GM23338 (cell line): ENCODE data around the gene TNFRSF11A. TPM values are rescaled to one million over a fixed set of nuclear protein-coding genes. Genes with fewer than 3 reads are reported as not detected.

Experiments used
- ATAC-seq: fragments of 200-7000 bp; cut with Tn5 transposase; 3 replicates; pipeline ENCODE4 v1.9.1; 2020
- DNase-seq: peaks from one replicate; pipeline ENCODE4 v3.0.0-alpha.2; 2015; ENCODE audit warnings: low spot score
- H2AFZ ChIP-seq: fragments of 200-600 bp; sonication (generic); 2 replicates; pipeline ENCODE4 v1.8.0; 2016; ENCODE audit warnings: antibody characterized with exemption, mild to moderate bottlenecking, moderate library complexity
- H3F3A ChIP-seq: fragments of 200-600 bp; sonication (generic); replicated peaks from 2 replicates; pipeline ENCODE4 v1.8.0; 2017; ENCODE audit warnings: antibody characterized with exemption, mixed run types, low read depth
- H3K27ac ChIP-seq: fragments of 200-600 bp; sonication (generic); 2 replicates; pipeline ENCODE4 v1.6.1; 2016; ENCODE audit warnings: low read depth
- H3K27me3 ChIP-seq: fragments of 200-600 bp; sonication (generic); 2 replicates; pipeline ENCODE4 v1.8.0; 2016; ENCODE audit warnings: mild to moderate bottlenecking, mixed run types, moderate library complexity; ENCODE audit not compliant: insufficient read depth
- H3K36me3 ChIP-seq: fragments of 200-600 bp; sonication (generic); 2 replicates; pipeline ENCODE4 v1.8.0; 2016; ENCODE audit warnings: mild to moderate bottlenecking; ENCODE audit not compliant: insufficient read depth
- H3K4me1 ChIP-seq: fragments of 200-600 bp; sonication (generic); 2 replicates; pipeline ENCODE4 v1.8.0; 2016; ENCODE audit warnings: mild to moderate bottlenecking, moderate library complexity; ENCODE audit not compliant: insufficient read depth
- H3K4me2 ChIP-seq: fragments of 200-600 bp; sonication (generic); 2 replicates; pipeline ENCODE4 v1.7.1; 2017; ENCODE audit warnings: mixed run types
- H3K4me3 ChIP-seq: fragments of 200-600 bp; sonication (generic); 2 replicates; pipeline ENCODE4 v1.6.1; 2016; ENCODE audit warnings: mixed run types
- H3K79me2 ChIP-seq: fragments of 200-600 bp; sonication (generic); replicated peaks from 2 replicates; pipeline ENCODE4 v1.8.0; 2017; ENCODE audit warnings: mild to moderate bottlenecking; ENCODE audit not compliant: insufficient read depth
- H3K9me2 ChIP-seq: fragments of 200-600 bp; sonication (generic); 2 replicates; pipeline ENCODE4 v1.8.0; 2017; ENCODE audit not compliant: insufficient read depth
- H4K20me1 ChIP-seq: fragments of 200-600 bp; sonication (generic); replicated peaks from 2 replicates; pipeline ENCODE4 v1.8.0; 2017; ENCODE audit warnings: mild to moderate bottlenecking; ENCODE audit not compliant: insufficient read depth
- H3K27ac Mint-ChIP-seq: 2 replicates; pipeline ENCODE4 v1.8.0; 2020; ENCODE audit warnings: inconsistent platforms, mild to moderate bottlenecking, moderate library complexity, mixed read lengths
- H3K27me3 Mint-ChIP-seq: 3 replicates; pipeline ENCODE4 v1.8.0; 2022; ENCODE audit warnings: low read depth, mild to moderate bottlenecking, moderate library complexity, mixed read lengths, inconsistent platforms; ENCODE audit not compliant: insufficient read depth, poor library complexity
- H3K36me3 Mint-ChIP-seq: 3 replicates; pipeline ENCODE4 v1.8.0; 2021; ENCODE audit warnings: low read depth, mild to moderate bottlenecking, inconsistent platforms, moderate library complexity, mixed read lengths
- H3K4me1 Mint-ChIP-seq: 3 replicates; pipeline ENCODE4 v1.8.0; 2020; ENCODE audit warnings: mild to moderate bottlenecking, inconsistent platforms, mixed read lengths
- H3K4me3 Mint-ChIP-seq: 3 replicates; pipeline ENCODE4 v1.8.0; 2021; ENCODE audit warnings: moderate library complexity, mild to moderate bottlenecking, inconsistent platforms, mixed read lengths
- H3K9me3 Mint-ChIP-seq: 3 replicates; pipeline ENCODE4 v1.8.0; 2020; ENCODE audit warnings: moderate library complexity, mild to moderate bottlenecking, inconsistent platforms, mixed read lengths
- CREB1 ChIP-seq: fragments of 250-450 bp; sonication (Bioruptor Pico); IDR thresholded peaks from 2 replicates; pipeline ENCODE4 v1.5.0; 2020; ENCODE audit warnings: low read depth, mild to moderate bottlenecking, moderate library complexity
- EZH2 ChIP-seq: fragments of 200-600 bp; sonication (generic); IDR thresholded peaks from one replicate; pipeline ENCODE4 v1.8.0; 2017; ENCODE audit warnings: antibody characterized with exemption, mild to moderate bottlenecking, low read depth; ENCODE audit not compliant: unreplicated experiment
- EZH2phosphoT487 ChIP-seq: fragments of 200-600 bp; sonication (generic); IDR thresholded peaks from one replicate; pipeline ENCODE4 v1.8.1; 2018; ENCODE audit warnings: antibody characterized with exemption; ENCODE audit not compliant: unreplicated experiment
- NANOG ChIP-seq: IDR thresholded peaks from 2 replicates; pipeline ENCODE4 v1.6.1; 2016; ENCODE audit warnings: antibody characterized with exemption, borderline replicate concordance
- POLR2AphosphoS5 ChIP-seq: IDR thresholded peaks from 2 replicates; pipeline ENCODE4 v1.6.1; 2016; ENCODE audit warnings: antibody characterized with exemption, low read depth
- STAT1 ChIP-seq: IDR thresholded peaks from one replicate; pipeline ENCODE4 v1.6.1; 2016; ENCODE audit warnings: antibody characterized with exemption; ENCODE audit not compliant: unreplicated experiment
- ZNF114 ChIP-seq: fragments of 250-450 bp; sonication (Bioruptor Pico); IDR thresholded peaks from 2 replicates; pipeline ENCODE4 v1.5.0; 2020; ENCODE audit warnings: mild to moderate bottlenecking, moderate library complexity
- ZNF331 ChIP-seq: fragments of 250-450 bp; sonication (Bioruptor Pico); IDR thresholded peaks from 2 replicates; pipeline ENCODE4 v1.5.0; 2020; ENCODE audit warnings: low read depth, mild to moderate bottlenecking, moderate library complexity
- polyA plus RNA-seq: library from polyadenylated mRNA; unstranded; fragments of >200 nt; fragmentation: Nextera tagmentation; extraction: Ambion mirVana; gene quantifications from 2 replicates; pipeline ENCODE4 v1.2.1, GENCODE V29; 2016
- total RNA-seq: library from RNA; depleted of rRNA; stranded (reverse); fragments of >200 nt; shearing (Covaris generic); gene quantifications from 2 replicates; pipeline ENCODE4 v1.2.3, GENCODE V29; 2014
- TF ChIP-seq, protein P1 (sequence below), 2 experiments: fragments of 200-600 bp in 1 of 2; sonication (generic) in 1 of 2; conservative IDR thresholded peaks; 2 replicates each; pipeline versions ENCODE4 v1.5.1 to v1.6.1; 2016 to 2017; ENCODE audit warnings: antibody characterized with exemption in 2 of 2, low read depth in 2 of 2, mild to moderate bottlenecking in 2 of 2, moderate library complexity in 1 of 2
- TF ChIP-seq, protein P2 (sequence below): fragments of 250-450 bp; sonication (Bioruptor Pico); IDR thresholded peaks from 2 replicates; pipeline ENCODE4 v1.5.0; 2020; ENCODE audit warnings: mild to moderate bottlenecking, moderate library complexity
- TF ChIP-seq, protein P3 (sequence below): IDR thresholded peaks from one replicate; pipeline ENCODE4 v1.6.1; 2018; ENCODE audit warnings: antibody characterized with exemption; ENCODE audit not compliant: unreplicated experiment

Gene TNFRSF11A
- total and polyA plus RNA-seq, 2 experiments from 2014 or later = 3.8 to 7.3 TPM

DNA sequence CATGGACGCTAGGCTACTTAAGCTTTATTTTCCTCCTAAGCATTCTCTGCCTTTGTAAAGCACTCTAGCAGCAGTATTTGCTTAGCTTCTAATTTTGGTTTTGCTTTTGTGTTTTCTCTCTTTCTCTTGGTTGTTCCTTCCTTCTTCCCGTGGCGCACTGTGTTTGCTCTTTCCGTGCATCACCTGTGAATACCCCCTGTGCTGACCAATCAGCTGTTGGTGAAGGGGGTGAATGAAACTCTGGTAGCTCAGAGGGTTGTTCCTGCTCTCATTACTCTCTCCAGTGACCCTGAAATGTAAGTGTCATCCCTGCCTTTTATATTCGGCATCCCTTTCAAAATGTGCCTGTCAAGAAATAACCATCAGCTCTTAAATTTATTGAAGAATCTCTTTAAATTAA lies 45.5 kb upstream of the TNFRSF11A start:
- Histone ChIP-seq H3K36me3 (no peaks in the 10 kb centered on the region; the same call in 1 of the 2 replicates), H3K4me3 (no peak overlapping the region), H3K27me3 (no peaks in the 10 kb centered on the region), H3K9me2 (no peaks in the 10 kb centered on the region), H3K4me2 (no peak overlapping the region), H3K27ac (no peak overlapping the region), H3K4me1 (no peaks in the 10 kb centered on the region), H3K79me2 (no peaks in the 10 kb centered on the region), H3F3A (no peaks in the 10 kb centered on the region), H2AFZ (no peak overlapping the region), H4K20me1 (no peaks in the 10 kb centered on the region)
- Mint-ChIP-seq H3K4me1 (peaks cover 5% of the 10 kb centered on the region; the same call in 2 of the 3 replicates), H3K4me3 (no peak overlapping the region), H3K9me3 (no peaks in the 10 kb centered on the region), H3K27me3 (no peaks in the 10 kb centered on the region), H3K36me3 (peaks cover 14% of the 10 kb centered on the region; the same call in 2 of the 3 replicates), H3K27ac (peak overlapping the region; percentile 29; the same call in 1 of the 2 replicates)
- DNase-seq (peak; percentile 8), ATAC-seq (peak; percentile 89)
- TF ChIP-seq EZH2 (no peak), NANOG (no peak)

DNA sequence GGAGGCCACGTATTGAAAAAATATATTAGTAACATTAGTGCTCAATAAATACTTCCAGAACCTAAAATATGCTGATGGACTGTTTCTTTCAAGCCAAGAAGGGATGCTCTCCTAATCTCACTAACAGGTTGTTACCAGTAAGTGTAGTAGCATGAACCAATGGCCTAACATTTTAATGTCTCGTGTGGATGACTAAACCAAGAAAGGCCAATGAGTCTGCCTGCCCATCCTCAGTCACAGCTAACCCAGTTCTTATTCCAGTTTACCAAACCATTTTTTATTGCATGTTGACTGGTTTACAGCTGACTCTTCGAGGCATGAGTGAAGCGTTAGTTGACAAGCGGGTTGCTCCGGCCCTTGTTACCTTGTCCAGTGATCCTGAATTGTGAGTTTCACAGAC lies 45.1 kb upstream of the TNFRSF11A start:
- Mint-ChIP-seq H3K36me3 (peaks cover 17% of the 10 kb centered on the region; the same call in 2 of the 3 replicates), H3K4me3 (no peak overlapping the region), H3K4me1 (peaks cover 5% of the 10 kb centered on the region; the same call in 2 of the 3 replicates), H3K27ac (no peak overlapping the region), H3K9me3 (no peaks in the 10 kb centered on the region), H3K27me3 (no peaks in the 10 kb centered on the region)
- no peak overlapping the region for H3K27ac ChIP-seq
- H3K9me2 ChIP-seq = no peaks in the 10 kb centered on the region
- DNase-seq (no peak), ATAC-seq (no peak)
- H2AFZ ChIP-seq = no peak overlapping the region
- no peak overlapping the region for H3K4me2 ChIP-seq
- H3K4me3 ChIP-seq = no peak overlapping the region
- H3K27me3 ChIP-seq = no peaks in the 10 kb centered on the region
- no peaks in the 10 kb centered on the region for H3F3A ChIP-seq
- H4K20me1 ChIP-seq = no peaks in the 10 kb centered on the region
- no peaks in the 10 kb centered on the region for H3K79me2 ChIP-seq
- H3K36me3 ChIP-seq = no peaks in the 10 kb centered on the region
- H3K4me1 ChIP-seq = no peaks in the 10 kb centered on the region
- TF ChIP-seq, protein P1, sequence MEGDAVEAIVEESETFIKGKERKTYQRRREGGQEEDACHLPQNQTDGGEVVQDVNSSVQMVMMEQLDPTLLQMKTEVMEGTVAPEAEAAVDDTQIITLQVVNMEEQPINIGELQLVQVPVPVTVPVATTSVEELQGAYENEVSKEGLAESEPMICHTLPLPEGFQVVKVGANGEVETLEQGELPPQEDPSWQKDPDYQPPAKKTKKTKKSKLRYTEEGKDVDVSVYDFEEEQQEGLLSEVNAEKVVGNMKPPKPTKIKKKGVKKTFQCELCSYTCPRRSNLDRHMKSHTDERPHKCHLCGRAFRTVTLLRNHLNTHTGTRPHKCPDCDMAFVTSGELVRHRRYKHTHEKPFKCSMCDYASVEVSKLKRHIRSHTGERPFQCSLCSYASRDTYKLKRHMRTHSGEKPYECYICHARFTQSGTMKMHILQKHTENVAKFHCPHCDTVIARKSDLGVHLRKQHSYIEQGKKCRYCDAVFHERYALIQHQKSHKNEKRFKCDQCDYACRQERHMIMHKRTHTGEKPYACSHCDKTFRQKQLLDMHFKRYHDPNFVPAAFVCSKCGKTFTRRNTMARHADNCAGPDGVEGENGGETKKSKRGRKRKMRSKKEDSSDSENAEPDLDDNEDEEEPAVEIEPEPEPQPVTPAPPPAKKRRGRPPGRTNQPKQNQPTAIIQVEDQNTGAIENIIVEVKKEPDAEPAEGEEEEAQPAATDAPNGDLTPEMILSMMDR (conservative IDR thresholded peaks at IDR 0.05; ENCODE audit: low read depth in 2 of 2) = no peak
- TF ChIP-seq NANOG (no peak), POLR2AphosphoS5 (no peak), ZNF114 (CRISPR knock-in tag) (no peak), EZH2phosphoT487 (no peak), ZNF331 (CRISPR knock-in tag) (no peak), CREB1 (no peak), STAT1 (no peak), EZH2 (no peak)
- TF ChIP-seq, protein P2, sequence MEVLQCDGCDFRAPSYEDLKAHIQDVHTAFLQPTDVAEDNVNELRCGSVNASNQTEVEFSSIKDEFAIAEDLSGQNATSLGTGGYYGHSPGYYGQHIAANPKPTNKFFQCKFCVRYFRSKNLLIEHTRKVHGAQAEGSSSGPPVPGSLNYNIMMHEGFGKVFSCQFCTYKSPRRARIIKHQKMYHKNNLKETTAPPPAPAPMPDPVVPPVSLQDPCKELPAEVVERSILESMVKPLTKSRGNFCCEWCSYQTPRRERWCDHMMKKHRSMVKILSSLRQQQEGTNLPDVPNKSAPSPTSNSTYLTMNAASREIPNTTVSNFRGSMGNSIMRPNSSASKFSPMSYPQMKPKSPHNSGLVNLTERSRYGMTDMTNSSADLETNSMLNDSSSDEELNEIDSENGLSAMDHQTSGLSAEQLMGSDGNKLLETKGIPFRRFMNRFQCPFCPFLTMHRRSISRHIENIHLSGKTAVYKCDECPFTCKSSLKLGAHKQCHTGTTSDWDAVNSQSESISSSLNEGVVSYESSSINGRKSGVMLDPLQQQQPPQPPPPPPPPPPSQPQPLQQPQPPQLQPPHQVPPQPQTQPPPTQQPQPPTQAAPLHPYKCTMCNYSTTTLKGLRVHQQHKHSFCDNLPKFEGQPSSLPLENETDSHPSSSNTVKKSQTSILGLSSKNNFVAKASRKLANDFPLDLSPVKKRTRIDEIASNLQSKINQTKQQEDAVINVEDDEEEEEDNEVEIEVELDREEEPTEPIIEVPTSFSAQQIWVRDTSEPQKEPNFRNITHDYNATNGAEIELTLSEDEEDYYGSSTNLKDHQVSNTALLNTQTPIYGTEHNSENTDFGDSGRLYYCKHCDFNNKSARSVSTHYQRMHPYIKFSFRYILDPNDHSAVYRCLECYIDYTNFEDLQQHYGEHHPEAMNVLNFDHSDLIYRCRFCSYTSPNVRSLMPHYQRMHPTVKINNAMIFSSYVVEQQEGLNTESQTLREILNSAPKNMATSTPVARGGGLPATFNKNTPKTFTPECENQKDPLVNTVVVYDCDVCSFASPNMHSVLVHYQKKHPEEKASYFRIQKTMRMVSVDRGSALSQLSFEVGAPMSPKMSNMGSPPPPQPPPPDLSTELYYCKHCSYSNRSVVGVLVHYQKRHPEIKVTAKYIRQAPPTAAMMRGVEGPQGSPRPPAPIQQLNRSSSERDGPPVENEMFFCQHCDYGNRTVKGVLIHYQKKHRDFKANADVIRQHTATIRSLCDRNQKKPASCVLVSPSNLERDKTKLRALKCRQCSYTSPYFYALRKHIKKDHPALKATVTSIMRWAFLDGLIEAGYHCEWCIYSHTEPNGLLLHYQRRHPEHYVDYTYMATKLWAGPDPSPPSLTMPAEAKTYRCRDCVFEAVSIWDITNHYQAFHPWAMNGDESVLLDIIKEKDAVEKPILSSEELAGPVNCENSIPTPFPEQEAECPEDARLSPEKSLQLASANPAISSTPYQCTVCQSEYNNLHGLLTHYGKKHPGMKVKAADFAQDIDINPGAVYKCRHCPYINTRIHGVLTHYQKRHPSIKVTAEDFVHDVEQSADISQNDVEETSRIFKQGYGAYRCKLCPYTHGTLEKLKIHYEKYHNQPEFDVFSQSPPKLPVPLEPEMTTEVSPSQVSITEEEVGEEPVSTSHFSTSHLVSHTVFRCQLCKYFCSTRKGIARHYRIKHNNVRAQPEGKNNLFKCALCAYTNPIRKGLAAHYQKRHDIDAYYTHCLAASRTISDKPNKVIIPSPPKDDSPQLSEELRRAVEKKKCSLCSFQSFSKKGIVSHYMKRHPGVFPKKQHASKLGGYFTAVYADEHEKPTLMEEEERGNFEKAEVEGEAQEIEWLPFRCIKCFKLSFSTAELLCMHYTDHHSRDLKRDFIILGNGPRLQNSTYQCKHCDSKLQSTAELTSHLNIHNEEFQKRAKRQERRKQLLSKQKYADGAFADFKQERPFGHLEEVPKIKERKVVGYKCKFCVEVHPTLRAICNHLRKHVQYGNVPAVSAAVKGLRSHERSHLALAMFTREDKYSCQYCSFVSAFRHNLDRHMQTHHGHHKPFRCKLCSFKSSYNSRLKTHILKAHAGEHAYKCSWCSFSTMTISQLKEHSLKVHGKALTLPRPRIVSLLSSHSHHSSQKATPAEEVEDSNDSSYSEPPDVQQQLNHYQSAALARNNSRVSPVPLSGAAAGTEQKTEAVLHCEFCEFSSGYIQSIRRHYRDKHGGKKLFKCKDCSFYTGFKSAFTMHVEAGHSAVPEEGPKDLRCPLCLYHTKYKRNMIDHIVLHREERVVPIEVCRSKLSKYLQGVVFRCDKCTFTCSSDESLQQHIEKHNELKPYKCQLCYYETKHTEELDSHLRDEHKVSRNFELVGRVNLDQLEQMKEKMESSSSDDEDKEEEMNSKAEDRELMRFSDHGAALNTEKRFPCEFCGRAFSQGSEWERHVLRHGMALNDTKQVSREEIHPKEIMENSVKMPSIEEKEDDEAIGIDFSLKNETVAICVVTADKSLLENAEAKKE (CRISPR knock-in tag) = no peak
- TF ChIP-seq, protein P3, sequence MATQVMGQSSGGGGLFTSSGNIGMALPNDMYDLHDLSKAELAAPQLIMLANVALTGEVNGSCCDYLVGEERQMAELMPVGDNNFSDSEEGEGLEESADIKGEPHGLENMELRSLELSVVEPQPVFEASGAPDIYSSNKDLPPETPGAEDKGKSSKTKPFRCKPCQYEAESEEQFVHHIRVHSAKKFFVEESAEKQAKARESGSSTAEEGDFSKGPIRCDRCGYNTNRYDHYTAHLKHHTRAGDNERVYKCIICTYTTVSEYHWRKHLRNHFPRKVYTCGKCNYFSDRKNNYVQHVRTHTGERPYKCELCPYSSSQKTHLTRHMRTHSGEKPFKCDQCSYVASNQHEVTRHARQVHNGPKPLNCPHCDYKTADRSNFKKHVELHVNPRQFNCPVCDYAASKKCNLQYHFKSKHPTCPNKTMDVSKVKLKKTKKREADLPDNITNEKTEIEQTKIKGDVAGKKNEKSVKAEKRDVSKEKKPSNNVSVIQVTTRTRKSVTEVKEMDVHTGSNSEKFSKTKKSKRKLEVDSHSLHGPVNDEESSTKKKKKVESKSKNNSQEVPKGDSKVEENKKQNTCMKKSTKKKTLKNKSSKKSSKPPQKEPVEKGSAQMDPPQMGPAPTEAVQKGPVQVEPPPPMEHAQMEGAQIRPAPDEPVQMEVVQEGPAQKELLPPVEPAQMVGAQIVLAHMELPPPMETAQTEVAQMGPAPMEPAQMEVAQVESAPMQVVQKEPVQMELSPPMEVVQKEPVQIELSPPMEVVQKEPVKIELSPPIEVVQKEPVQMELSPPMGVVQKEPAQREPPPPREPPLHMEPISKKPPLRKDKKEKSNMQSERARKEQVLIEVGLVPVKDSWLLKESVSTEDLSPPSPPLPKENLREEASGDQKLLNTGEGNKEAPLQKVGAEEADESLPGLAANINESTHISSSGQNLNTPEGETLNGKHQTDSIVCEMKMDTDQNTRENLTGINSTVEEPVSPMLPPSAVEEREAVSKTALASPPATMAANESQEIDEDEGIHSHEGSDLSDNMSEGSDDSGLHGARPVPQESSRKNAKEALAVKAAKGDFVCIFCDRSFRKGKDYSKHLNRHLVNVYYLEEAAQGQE = no peak
